Testis (tissue), 3 donors: ENCODE measurements around the gene CBFA2T2. TPM values are rescaled to one million over a fixed set of nuclear protein-coding genes. Genes with fewer than 3 reads are reported as not detected.
A peak's percentile ranks its signal among the peaks of the same experiment; 100 is the strongest.
"Not testable (repeated sequence)": the region's sequence is repeated elsewhere in the genome, so short reads cannot be mapped to it uniquely, and the experiment has no call there.

Experiments
- DNase-seq: peaks from one replicate; pipeline ENCODE4 v3.0.0-alpha.2; 2019
- H3K27ac ChIP-seq, 2 donors: fragments of 200-600 bp; sonication (generic); one replicate each; pipeline ENCODE4 v1.5.1; 2019
- H3K27me3 ChIP-seq: fragments of 200-600 bp; sonication (generic); one replicate; pipeline ENCODE4 v1.5.1; 2019
- H3K36me3 ChIP-seq: fragments of 200-600 bp; sonication (generic); one replicate; pipeline ENCODE4 v1.5.1; 2017; ENCODE audit warnings: low read depth; ENCODE audit errors: missing control alignments
- H3K4me1 ChIP-seq: fragments of 200-600 bp; sonication (generic); one replicate; pipeline ENCODE4 v1.5.1; 2019
- H3K4me3 ChIP-seq, 2 donors: fragments of 200-600 bp; sonication (generic); one replicate each; pipeline ENCODE4 v1.5.1; 2017 to 2019
- H3K9me3 ChIP-seq: fragments of 200-600 bp; sonication (generic); one replicate; pipeline ENCODE4 v1.5.1; 2017
- CTCF ChIP-seq, 3 experiments: fragments of 450-650 bp in 2 of 3; fragments of 200-600 bp in 1 of 3; sonication (generic) in 1 of 3; IDR thresholded peaks; one replicate each; pipeline ENCODE4 v1.5.1; 2016 to 2019; ENCODE audit warnings: antibody characterized with exemption in 3 of 3, mild to moderate bottlenecking in 2 of 3, moderate library complexity in 1 of 3
- POLR2A ChIP-seq: fragments of 450-650 bp; IDR thresholded peaks from one replicate; pipeline ENCODE4 v1.6.1; 2017; ENCODE audit warnings: antibody characterized with exemption, mild to moderate bottlenecking, moderate library complexity
- WGBS, 2 donors: methylation state at CpG; one replicate each; pipeline ENCODE4 v1.1.5; 2018; 5-methylcytosine and 5-hydroxymethylcytosine counted together
- intact Hi-C: fragments of 100-400 bp; cut with DNase I; formaldehyde crosslinking; loops from one replicate; pipeline ENCODE4 v1.15.1; 2023; ENCODE audit warnings: low total_unique reads
- polyA plus RNA-seq: library from polyadenylated mRNA; stranded (reverse); fragments of 350-450 nt; fragmentation: Illumina TruSeq; extraction: RNeasy Lipid Tissue Mini Kit (QIAGEN cat#74804); gene quantifications from one replicate; pipeline ENCODE4 v1.2.3, GENCODE V29; 2014; ENCODE audit warnings: low read depth, low replicate concordance; ENCODE audit not compliant: insufficient read depth
- total RNA-seq, 2 donors: library from RNA; depleted of rRNA; stranded (reverse); fragments of >200 nt; gene quantifications; one replicate each; pipeline ENCODE4 v1.2.3, GENCODE V29; 2016

Gene CBFA2T2
- total and polyA plus RNA-seq, 3 donors from 2014 or later = 25.2 to 39.2 (median 33.1) TPM

DNA sequence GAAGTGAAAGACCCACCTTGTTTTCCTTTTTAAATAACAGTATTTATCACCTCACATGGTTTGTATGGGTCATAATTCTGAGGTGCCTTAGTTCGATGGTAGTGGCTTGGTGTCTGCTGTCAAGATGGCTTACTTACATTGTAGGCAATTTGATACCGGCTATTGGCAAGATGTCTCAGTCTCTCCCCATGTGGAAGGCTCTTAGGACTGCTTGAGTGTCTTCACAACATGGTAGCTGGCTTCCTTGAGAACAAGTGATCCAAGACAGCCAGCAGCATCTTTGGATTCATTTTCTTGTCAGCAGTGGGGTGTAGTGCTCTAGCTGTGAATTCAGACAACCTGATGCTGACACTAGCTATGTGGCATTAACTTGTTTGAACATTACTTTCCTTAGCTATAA is 70.1 kb downstream of the CBFA2T2 start:
- Histone ChIP-seq H3K36me3 (no peaks in the 10 kb centered on the region), H3K27me3 (no peaks in the 10 kb centered on the region), H3K27ac (no peak overlapping the region), H3K4me1 (peaks cover 4% of the 10 kb centered on the region), H3K4me3 (no peak overlapping the region), H3K9me3 (no peaks in the 10 kb centered on the region)
- no peak for TF ChIP-seq POLR2A
- TF ChIP-seq CTCF (IDR thresholded peaks at IDR 0.05) = no peak
- 92 to 94% methylated on average over 2 of the region's 2 CpGs for WGBS, 2 donors
- DNase-seq = no peak
- intact Hi-C loops = no loop called here

GRCh38 chr20:33561053-33561452 is 71.2 kb downstream of the CBFA2T2 start:
- H3K27ac ChIP-seq = not testable (repeated sequence)
- 80 to 94% methylated on average over 6 of the region's 6 CpGs for WGBS, 2 donors

DNA sequence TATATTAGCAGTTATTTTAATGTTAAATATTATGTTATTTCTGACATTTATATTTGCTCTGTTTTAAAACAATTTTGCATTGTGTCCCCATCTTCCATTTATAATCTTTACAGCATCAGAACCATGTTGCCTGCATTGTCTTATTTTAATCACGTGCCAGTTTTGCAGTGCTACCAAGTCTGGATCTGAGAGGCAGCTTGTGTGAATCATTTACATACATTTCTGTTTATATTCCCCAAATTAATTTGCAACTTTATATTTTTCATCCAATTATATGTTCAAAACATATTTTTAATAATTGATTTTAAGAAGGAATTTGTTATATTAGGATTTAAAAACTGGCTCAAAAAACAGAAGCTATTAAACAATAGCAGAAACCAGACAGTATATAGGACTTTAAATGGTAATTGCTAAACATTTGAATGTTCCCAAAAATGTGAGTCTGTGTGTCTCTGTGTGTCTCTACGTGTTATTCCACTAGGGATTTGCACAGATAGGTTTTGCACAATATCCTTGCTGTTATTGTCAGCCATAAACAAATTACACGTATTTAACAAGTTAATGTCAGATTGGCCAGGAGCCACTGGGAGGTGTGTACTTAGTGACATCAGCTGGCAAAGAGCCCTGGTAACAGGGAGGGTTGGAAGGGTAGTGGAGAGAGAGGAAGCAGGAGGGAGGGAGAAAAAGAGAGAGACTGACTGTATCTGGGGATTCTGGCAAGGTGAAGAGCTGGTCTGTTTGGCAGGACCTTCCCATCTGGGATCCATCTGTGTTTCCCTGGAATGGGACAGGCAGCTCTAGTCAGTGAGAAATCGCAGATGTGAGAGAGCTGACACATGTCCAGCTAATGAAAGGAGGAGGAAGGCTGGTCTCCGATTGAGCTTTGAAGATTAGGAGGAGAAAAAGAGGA is 72.1 kb downstream of the CBFA2T2 start:
- Histone ChIP-seq H3K4me3 (no peak overlapping the region), H3K27ac (no peak overlapping the region), H3K9me3 (no peaks in the 10 kb centered on the region), H3K36me3 (no peaks in the 10 kb centered on the region), H3K4me1 (peaks cover 4% of the 10 kb centered on the region), H3K27me3 (no peaks in the 10 kb centered on the region)
- intact Hi-C loops = no loop called here
- 40 to 44% methylated on average over 5 of the region's 5 CpGs for WGBS, 2 donors
- DNase-seq = peak; percentile 37
- no peak for TF ChIP-seq CTCF (IDR thresholded peaks at IDR 0.05)
- no peak for TF ChIP-seq POLR2A

More at GRCh38 chr20:33561053-33561452, 71.2 kb downstream of the CBFA2T2 start:
- H3K27me3 ChIP-seq, intact Hi-C loops, H3K4me1 ChIP-seq, H3K9me3 ChIP-seq, H3K36me3 ChIP-seq, H3K4me3 ChIP-seq, DNase-seq: not testable (repeated sequence)

DNA sequence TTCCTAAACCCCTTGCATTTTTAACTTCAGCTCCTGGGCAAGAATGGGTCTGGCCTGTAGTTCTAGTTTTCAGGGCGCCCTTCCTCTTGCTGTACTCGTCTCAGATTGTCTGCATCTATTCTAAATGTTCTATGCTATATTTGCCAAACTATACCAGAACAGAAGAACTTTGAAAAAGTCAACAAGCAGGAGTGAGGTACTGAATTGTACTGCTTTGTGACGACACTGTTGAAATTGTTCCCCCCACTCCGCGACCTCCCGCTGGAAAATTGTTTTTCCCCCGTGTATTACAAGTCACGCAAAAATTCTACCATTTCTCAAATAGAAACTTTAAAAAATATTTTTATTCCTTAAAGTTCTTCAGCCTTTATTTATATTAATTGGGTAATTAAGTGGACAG is 73.9 kb downstream of the CBFA2T2 start:
- no peaks in the 10 kb centered on the region for H3K9me3 ChIP-seq
- H3K27me3 ChIP-seq = no peaks in the 10 kb centered on the region
- TF ChIP-seq CTCF (IDR thresholded peaks at IDR 0.05) = no peak
- no peak for TF ChIP-seq POLR2A
- 91 to 94% methylated on average over 8 of the region's 8 CpGs for WGBS, 2 donors
- no peaks in the 10 kb centered on the region for H3K36me3 ChIP-seq
- H3K4me3 ChIP-seq = no peak overlapping the region
- H3K4me1 ChIP-seq = peaks cover 4% of the 10 kb centered on the region
- intact Hi-C loops = no loop called here
- DNase-seq = no peak
- no peak overlapping the region for H3K27ac ChIP-seq

DNA sequence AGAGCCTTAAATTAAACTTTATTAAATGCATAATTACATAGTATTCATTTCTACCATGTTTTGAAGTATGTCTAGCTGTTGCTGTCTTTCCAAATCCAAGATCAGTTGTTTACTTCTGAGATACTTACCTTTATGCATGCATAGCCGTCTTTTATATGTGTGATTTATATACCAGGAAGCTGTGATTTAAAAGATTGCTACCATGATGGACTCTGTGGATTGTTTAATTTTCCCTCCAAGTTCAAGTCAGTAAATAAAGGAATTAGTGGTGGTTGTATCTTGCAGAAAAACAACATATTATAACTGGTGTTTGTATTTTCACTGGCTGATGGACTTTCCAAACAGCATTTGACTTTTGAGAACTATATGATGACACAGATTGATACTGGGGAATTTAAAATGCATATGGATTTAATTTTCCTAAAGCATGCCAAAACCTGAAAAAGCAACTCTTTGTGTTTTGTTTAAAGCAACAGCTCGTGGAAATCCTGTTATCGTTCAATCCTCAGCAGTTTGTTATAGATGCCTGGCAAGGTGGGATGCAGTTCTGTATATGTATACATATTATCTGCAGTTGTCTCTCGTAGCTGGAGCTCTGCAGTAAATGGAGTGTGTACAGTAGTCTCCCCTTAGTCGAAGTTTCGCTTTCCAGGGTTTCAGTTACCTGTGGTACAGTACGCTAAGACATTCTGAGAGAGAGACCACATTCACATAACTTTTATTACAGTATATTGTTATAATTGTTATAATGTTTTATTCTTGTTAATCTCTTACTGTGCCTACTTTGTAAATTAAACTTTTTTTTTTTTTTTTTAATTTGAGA is 77.1 kb downstream of the CBFA2T2 start:
- 79 to 90% methylated on average over 7 of the region's 7 CpGs for WGBS, 2 donors
- TF ChIP-seq CTCF (IDR thresholded peaks at IDR 0.05) (no peak), POLR2A (no peak)

More for the DNA sequence above, 77.1 kb downstream of the CBFA2T2 start:
- no peak for DNase-seq
- no peaks in the 10 kb centered on the region for H3K27me3 ChIP-seq
- H3K27ac ChIP-seq = no peak overlapping the region
- peaks cover 3% of the 10 kb centered on the region for H3K4me1 ChIP-seq
- no peak overlapping the region for H3K4me3 ChIP-seq
- intact Hi-C loops = no loop called here
- H3K9me3 ChIP-seq = no peaks in the 10 kb centered on the region
- no peaks in the 10 kb centered on the region for H3K36me3 ChIP-seq
